Measurements from ENCODE around the gene KIAA0319L. TPM values are rescaled to one million over a fixed set of nuclear protein-coding genes. Genes with fewer than 3 reads are reported as not detected.

KIAA0319L gene
- total and polyA plus RNA-seq, 2 experiments from 2014 or later = 27.2 to 75.1 TPM

DNA sequence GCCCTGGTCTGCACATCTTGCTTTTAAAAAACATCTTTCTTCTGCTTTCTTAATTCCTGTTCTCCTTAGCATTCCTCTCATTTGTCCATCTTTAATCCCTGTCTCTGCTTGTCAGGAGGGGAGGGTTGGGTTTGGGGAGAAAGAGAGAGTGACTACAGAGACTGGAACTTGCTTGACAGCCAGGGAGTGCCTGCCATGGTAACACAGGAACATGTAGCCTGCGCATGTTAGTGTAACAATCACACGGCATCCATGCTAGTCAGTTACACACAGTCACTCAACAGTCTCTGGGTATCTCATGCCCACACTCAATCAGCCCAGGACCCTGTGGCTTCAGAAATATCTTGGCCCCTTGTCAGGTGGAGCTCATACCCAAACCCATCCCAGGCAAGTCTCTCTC, 15.1 kb upstream of the KIAA0319L start:
- H3K4me1 Mint-ChIP-seq = peaks cover 28% of the 10 kb centered on the region
- ATAC-seq = no peak
- peak overlapping the region; percentile 84 for H3K4me3 ChIP-seq
- no peaks in the 10 kb centered on the region for H3K79me2 ChIP-seq (replicated peaks; ENCODE audit: insufficient read depth)
- H4K20me1 ChIP-seq (replicated peaks; ENCODE audit: insufficient read depth) = no peaks in the 10 kb centered on the region; the same call in 1 of the 2 replicates
- no peaks in the 10 kb centered on the region for H3K9me2 ChIP-seq (ENCODE audit: insufficient read depth)
- peaks cover 72% of the 10 kb centered on the region for H3K27me3 Mint-ChIP-seq (ENCODE audit: insufficient read depth, low read depth, poor library complexity)
- no peak for DNase-seq (ENCODE audit: low spot score)
- no peak overlapping the region for H3K27ac Mint-ChIP-seq
- peaks cover 27% of the 10 kb centered on the region for H3F3A ChIP-seq (replicated peaks; ENCODE audit: low read depth)
- H2AFZ ChIP-seq = no peak overlapping the region
- no peak overlapping the region for H3K4me3 Mint-ChIP-seq
- H3K4me1 ChIP-seq (ENCODE audit: insufficient read depth) = peaks cover 29% of the 10 kb centered on the region
- no peaks in the 10 kb centered on the region; the same call in 2 of the 3 replicates for H3K36me3 Mint-ChIP-seq (ENCODE audit: low read depth)
- TF ChIP-seq, protein P1, sequence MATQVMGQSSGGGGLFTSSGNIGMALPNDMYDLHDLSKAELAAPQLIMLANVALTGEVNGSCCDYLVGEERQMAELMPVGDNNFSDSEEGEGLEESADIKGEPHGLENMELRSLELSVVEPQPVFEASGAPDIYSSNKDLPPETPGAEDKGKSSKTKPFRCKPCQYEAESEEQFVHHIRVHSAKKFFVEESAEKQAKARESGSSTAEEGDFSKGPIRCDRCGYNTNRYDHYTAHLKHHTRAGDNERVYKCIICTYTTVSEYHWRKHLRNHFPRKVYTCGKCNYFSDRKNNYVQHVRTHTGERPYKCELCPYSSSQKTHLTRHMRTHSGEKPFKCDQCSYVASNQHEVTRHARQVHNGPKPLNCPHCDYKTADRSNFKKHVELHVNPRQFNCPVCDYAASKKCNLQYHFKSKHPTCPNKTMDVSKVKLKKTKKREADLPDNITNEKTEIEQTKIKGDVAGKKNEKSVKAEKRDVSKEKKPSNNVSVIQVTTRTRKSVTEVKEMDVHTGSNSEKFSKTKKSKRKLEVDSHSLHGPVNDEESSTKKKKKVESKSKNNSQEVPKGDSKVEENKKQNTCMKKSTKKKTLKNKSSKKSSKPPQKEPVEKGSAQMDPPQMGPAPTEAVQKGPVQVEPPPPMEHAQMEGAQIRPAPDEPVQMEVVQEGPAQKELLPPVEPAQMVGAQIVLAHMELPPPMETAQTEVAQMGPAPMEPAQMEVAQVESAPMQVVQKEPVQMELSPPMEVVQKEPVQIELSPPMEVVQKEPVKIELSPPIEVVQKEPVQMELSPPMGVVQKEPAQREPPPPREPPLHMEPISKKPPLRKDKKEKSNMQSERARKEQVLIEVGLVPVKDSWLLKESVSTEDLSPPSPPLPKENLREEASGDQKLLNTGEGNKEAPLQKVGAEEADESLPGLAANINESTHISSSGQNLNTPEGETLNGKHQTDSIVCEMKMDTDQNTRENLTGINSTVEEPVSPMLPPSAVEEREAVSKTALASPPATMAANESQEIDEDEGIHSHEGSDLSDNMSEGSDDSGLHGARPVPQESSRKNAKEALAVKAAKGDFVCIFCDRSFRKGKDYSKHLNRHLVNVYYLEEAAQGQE (IDR thresholded peaks at IDR 0.05; ENCODE audit: unreplicated experiment) = no peak
- TF ChIP-seq JUNB (IDR thresholded peaks at IDR 0.05; ENCODE audit: unreplicated experiment) = no peak
- H3K9me3 Mint-ChIP-seq = no peaks in the 10 kb centered on the region; the same call in 2 of the 3 replicates
- H3K36me3 ChIP-seq (ENCODE audit: insufficient read depth) = no peaks in the 10 kb centered on the region; the same call in 1 of the 2 replicates
- peaks cover 93% of the 10 kb centered on the region for H3K27me3 ChIP-seq (ENCODE audit: insufficient read depth)
- H3K27ac ChIP-seq (ENCODE audit: low read depth) = no peak overlapping the region
- no peak overlapping the region; the same call in 1 of the 2 replicates for H3K4me2 ChIP-seq

DNA sequence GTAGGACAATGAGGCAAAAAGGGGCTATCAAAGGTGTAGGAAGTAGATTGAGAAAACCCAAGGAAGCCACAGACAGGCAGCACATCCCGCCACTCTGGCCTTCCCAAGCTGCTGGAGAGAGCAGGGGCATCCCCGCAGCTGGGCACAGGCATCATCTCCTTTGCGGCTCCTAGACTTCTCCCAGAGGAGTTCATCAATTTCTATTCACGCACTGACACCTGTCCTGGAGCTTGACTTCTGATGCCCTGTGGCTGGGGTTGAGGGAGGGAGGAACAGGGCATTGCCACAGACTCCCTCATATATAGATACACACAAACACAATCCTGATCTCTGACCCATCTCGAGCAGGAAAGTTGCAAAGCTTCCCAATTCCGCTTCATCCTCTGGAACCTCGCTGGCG, 14.1 kb upstream of the KIAA0319L start:
- Mint-ChIP-seq H3K9me3 (no peaks in the 10 kb centered on the region; the same call in 2 of the 3 replicates), H3K4me1 (peaks cover 24% of the 10 kb centered on the region), H3K27me3 (ENCODE audit: insufficient read depth, low read depth, poor library complexity) (peaks cover 63% of the 10 kb centered on the region)
- TF ChIP-seq EZH2phosphoT487 (IDR thresholded peaks at IDR 0.05; ENCODE audit: unreplicated experiment) (no peak), JUNB (IDR thresholded peaks at IDR 0.05; ENCODE audit: unreplicated experiment) (no peak), NANOG (IDR thresholded peaks at IDR 0.05; ENCODE audit: borderline replicate concordance) (no peak), ZNF114 (CRISPR knock-in tag; IDR thresholded peaks at IDR 0.05) (no peak), CREB1 (CRISPR knock-in tag; IDR thresholded peaks at IDR 0.05; ENCODE audit: low read depth) (no peak)
- TF ChIP-seq, protein P2, sequence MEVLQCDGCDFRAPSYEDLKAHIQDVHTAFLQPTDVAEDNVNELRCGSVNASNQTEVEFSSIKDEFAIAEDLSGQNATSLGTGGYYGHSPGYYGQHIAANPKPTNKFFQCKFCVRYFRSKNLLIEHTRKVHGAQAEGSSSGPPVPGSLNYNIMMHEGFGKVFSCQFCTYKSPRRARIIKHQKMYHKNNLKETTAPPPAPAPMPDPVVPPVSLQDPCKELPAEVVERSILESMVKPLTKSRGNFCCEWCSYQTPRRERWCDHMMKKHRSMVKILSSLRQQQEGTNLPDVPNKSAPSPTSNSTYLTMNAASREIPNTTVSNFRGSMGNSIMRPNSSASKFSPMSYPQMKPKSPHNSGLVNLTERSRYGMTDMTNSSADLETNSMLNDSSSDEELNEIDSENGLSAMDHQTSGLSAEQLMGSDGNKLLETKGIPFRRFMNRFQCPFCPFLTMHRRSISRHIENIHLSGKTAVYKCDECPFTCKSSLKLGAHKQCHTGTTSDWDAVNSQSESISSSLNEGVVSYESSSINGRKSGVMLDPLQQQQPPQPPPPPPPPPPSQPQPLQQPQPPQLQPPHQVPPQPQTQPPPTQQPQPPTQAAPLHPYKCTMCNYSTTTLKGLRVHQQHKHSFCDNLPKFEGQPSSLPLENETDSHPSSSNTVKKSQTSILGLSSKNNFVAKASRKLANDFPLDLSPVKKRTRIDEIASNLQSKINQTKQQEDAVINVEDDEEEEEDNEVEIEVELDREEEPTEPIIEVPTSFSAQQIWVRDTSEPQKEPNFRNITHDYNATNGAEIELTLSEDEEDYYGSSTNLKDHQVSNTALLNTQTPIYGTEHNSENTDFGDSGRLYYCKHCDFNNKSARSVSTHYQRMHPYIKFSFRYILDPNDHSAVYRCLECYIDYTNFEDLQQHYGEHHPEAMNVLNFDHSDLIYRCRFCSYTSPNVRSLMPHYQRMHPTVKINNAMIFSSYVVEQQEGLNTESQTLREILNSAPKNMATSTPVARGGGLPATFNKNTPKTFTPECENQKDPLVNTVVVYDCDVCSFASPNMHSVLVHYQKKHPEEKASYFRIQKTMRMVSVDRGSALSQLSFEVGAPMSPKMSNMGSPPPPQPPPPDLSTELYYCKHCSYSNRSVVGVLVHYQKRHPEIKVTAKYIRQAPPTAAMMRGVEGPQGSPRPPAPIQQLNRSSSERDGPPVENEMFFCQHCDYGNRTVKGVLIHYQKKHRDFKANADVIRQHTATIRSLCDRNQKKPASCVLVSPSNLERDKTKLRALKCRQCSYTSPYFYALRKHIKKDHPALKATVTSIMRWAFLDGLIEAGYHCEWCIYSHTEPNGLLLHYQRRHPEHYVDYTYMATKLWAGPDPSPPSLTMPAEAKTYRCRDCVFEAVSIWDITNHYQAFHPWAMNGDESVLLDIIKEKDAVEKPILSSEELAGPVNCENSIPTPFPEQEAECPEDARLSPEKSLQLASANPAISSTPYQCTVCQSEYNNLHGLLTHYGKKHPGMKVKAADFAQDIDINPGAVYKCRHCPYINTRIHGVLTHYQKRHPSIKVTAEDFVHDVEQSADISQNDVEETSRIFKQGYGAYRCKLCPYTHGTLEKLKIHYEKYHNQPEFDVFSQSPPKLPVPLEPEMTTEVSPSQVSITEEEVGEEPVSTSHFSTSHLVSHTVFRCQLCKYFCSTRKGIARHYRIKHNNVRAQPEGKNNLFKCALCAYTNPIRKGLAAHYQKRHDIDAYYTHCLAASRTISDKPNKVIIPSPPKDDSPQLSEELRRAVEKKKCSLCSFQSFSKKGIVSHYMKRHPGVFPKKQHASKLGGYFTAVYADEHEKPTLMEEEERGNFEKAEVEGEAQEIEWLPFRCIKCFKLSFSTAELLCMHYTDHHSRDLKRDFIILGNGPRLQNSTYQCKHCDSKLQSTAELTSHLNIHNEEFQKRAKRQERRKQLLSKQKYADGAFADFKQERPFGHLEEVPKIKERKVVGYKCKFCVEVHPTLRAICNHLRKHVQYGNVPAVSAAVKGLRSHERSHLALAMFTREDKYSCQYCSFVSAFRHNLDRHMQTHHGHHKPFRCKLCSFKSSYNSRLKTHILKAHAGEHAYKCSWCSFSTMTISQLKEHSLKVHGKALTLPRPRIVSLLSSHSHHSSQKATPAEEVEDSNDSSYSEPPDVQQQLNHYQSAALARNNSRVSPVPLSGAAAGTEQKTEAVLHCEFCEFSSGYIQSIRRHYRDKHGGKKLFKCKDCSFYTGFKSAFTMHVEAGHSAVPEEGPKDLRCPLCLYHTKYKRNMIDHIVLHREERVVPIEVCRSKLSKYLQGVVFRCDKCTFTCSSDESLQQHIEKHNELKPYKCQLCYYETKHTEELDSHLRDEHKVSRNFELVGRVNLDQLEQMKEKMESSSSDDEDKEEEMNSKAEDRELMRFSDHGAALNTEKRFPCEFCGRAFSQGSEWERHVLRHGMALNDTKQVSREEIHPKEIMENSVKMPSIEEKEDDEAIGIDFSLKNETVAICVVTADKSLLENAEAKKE (CRISPR knock-in tag; IDR thresholded peaks at IDR 0.05) = no peak
- TF ChIP-seq, protein P3, sequence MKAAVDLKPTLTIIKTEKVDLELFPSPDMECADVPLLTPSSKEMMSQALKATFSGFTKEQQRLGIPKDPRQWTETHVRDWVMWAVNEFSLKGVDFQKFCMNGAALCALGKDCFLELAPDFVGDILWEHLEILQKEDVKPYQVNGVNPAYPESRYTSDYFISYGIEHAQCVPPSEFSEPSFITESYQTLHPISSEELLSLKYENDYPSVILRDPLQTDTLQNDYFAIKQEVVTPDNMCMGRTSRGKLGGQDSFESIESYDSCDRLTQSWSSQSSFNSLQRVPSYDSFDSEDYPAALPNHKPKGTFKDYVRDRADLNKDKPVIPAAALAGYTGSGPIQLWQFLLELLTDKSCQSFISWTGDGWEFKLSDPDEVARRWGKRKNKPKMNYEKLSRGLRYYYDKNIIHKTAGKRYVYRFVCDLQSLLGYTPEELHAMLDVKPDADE (IDR thresholded peaks at IDR 0.05) = no peak
- TF ChIP-seq, protein P4, sequence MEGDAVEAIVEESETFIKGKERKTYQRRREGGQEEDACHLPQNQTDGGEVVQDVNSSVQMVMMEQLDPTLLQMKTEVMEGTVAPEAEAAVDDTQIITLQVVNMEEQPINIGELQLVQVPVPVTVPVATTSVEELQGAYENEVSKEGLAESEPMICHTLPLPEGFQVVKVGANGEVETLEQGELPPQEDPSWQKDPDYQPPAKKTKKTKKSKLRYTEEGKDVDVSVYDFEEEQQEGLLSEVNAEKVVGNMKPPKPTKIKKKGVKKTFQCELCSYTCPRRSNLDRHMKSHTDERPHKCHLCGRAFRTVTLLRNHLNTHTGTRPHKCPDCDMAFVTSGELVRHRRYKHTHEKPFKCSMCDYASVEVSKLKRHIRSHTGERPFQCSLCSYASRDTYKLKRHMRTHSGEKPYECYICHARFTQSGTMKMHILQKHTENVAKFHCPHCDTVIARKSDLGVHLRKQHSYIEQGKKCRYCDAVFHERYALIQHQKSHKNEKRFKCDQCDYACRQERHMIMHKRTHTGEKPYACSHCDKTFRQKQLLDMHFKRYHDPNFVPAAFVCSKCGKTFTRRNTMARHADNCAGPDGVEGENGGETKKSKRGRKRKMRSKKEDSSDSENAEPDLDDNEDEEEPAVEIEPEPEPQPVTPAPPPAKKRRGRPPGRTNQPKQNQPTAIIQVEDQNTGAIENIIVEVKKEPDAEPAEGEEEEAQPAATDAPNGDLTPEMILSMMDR (conservative IDR thresholded peaks at IDR 0.05; ENCODE audit: low read depth in 2 of 2) = no peak

More for the DNA sequence above, 14.1 kb upstream of the KIAA0319L start:
- Histone ChIP-seq H3K4me1 (ENCODE audit: insufficient read depth) (peaks cover 24% of the 10 kb centered on the region), H3K79me2 (replicated peaks; ENCODE audit: insufficient read depth) (no peaks in the 10 kb centered on the region), H4K20me1 (replicated peaks; ENCODE audit: insufficient read depth) (no peaks in the 10 kb centered on the region; the same call in 1 of the 2 replicates), H2AFZ (no peak overlapping the region), H3F3A (replicated peaks; ENCODE audit: low read depth) (peaks cover 24% of the 10 kb centered on the region), H3K27ac (ENCODE audit: low read depth) (no peak overlapping the region), H3K9me2 (ENCODE audit: insufficient read depth) (no peaks in the 10 kb centered on the region), H3K4me3 (no peak overlapping the region), H3K36me3 (ENCODE audit: insufficient read depth) (no peaks in the 10 kb centered on the region; the same call in 1 of the 2 replicates), H3K27me3 (ENCODE audit: insufficient read depth) (peaks cover 83% of the 10 kb centered on the region), H3K4me2 (no peak overlapping the region)
- H3K27ac Mint-ChIP-seq = no peak overlapping the region
- H3K36me3 Mint-ChIP-seq (ENCODE audit: low read depth) = peaks cover 6% of the 10 kb centered on the region; the same call in 1 of the 3 replicates
- no peak for ATAC-seq
- no peak overlapping the region for H3K4me3 Mint-ChIP-seq
- DNase-seq (ENCODE audit: low spot score) = no peak

All from GM23338 (cell line).